ENCODE results near the gene RTP3.

The RTP3 gene

DNA sequence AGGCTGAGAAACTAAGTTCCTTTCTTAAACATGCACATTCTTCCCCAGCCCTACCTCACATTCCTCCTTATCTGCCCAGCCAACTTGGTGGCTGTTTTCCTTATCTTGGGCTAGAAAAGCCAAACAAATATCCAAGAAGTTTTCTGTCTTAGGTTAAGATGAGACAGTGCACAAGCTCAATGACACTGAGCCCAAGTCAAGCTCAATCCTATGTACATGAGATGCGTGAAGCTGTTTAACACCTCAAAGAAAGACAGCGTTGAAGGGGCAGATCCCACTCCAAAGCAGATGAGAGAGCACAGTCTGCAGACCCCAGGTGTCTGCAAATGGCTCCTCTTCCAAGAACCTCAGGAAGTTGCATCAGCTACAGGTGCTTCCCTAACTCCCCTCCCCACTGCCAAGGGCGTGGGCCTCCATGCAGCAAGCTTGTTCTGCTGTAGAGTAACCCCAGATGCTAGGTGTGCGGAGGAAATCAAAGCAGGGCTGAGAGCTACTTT, 51.7 kb downstream of the RTP3 start:
- no peak for DNase-seq

DNA sequence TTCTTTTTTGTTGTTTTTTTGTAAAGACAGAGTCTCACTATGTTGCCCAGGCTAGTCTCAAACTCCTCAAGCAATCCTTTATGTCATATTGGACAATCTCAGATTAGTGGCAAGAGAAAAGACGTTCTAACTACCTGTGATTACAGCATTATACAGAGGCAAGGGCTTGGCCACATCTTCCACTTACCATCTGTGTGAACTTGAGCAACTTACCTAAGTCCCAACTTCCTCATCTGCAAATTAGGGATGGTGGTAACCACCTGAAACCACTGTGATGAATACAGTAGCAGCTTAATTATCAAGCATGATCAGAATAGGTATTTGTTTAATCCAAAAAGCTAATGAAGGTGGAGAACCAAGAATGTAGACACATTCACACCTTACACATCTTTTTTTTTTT, 52.2 kb downstream of the RTP3 start:
- no peak for DNase-seq

Data from CD4-positive, alpha-beta T cell treated with Interleukin-12 subunit alpha and Interleukin-12 subunit beta, for 1 hour (primary cell).